ENCODE data around the gene JDP2.

JDP2 gene

GRCh38 chr14:75479770-75480600 is 52.2 kb downstream of the JDP2 start:
- no peak for DNase-seq (ENCODE audit: low read depth in 1 of 2, low spot score in 1 of 2)

GRCh38 chr14:75482366-75482765 is 54.5 kb downstream of the JDP2 start:
- no peak for DNase-seq (ENCODE audit: low read depth in 1 of 2, low spot score in 1 of 2)

- DNase-seq (ENCODE audit: low read depth in 1 of 2, low spot score in 1 of 2), result no peak
Observed at GRCh38 chr14:75484711-75485429, 57.0 kb downstream of the JDP2 start.

- DNase-seq (ENCODE audit: low read depth in 1 of 2, low spot score in 1 of 2), result no peak
Observed at GRCh38 chr14:75486318-75486717, 58.5 kb downstream of the JDP2 start.

- DNase-seq (ENCODE audit: low read depth in 1 of 2, low spot score in 1 of 2), result peak in 1 of 2 donors; percentile 21
Observed at GRCh38 chr14:75487155-75487671, 59.4 kb downstream of the JDP2 start.

GRCh38 chr14:75489480-75489837 is 61.6 kb downstream of the JDP2 start:
- DNase-seq (ENCODE audit: low read depth in 1 of 2, low spot score in 1 of 2), result no peak

GRCh38 chr14:75491376-75491978 is 63.7 kb downstream of the JDP2 start:
- DNase-seq (ENCODE audit: low read depth in 1 of 2, low spot score in 1 of 2), result no peak

GRCh38 chr14:75492832-75493591 is 65.2 kb downstream of the JDP2 start:
- no peak for DNase-seq (ENCODE audit: low read depth in 1 of 2, low spot score in 1 of 2)

- no peak for DNase-seq (ENCODE audit: low read depth in 1 of 2, low spot score in 1 of 2)
Observed at GRCh38 chr14:75493592-75494087, 65.8 kb downstream of the JDP2 start.

GRCh38 chr14:75494896-75495295 is 67.1 kb downstream of the JDP2 start:
- no peak for DNase-seq (ENCODE audit: low read depth in 1 of 2, low spot score in 1 of 2)

GRCh38 chr14:75495399-75495798 is 67.6 kb downstream of the JDP2 start:
- DNase-seq (ENCODE audit: low read depth in 1 of 2, low spot score in 1 of 2), result no peak

GRCh38 chr14:75495882-75496281 is 68.1 kb downstream of the JDP2 start:
- DNase-seq (ENCODE audit: low read depth in 1 of 2, low spot score in 1 of 2), result no peak

- no peak for DNase-seq (ENCODE audit: low read depth in 1 of 2, low spot score in 1 of 2)
Observed at GRCh38 chr14:75496755-75497154, 68.9 kb downstream of the JDP2 start.

GRCh38 chr14:75497191-75497590 is 69.4 kb downstream of the JDP2 start:
- no peak for DNase-seq (ENCODE audit: low read depth in 1 of 2, low spot score in 1 of 2)

GRCh38 chr14:75497701-75498100 is 69.9 kb downstream of the JDP2 start:
- DNase-seq (ENCODE audit: low read depth in 1 of 2, low spot score in 1 of 2), result no peak

GRCh38 chr14:75499084-75499875 is 71.5 kb downstream of the JDP2 start:
- DNase-seq (ENCODE audit: low read depth in 1 of 2, low spot score in 1 of 2), result no peak

- DNase-seq (ENCODE audit: low read depth in 1 of 2, low spot score in 1 of 2), result no peak
Observed at GRCh38 chr14:75501080-75501479, 73.3 kb downstream of the JDP2 start.

GRCh38 chr14:75504411-75504810 is 76.6 kb downstream of the JDP2 start:
- DNase-seq (ENCODE audit: low read depth in 1 of 2, low spot score in 1 of 2), result no peak

GRCh38 chr14:75506930-75507329 is 79.1 kb downstream of the JDP2 start:
- DNase-seq (ENCODE audit: low read depth in 1 of 2, low spot score in 1 of 2), result no peak

GRCh38 chr14:75510547-75510946 is 82.7 kb downstream of the JDP2 start:
- no peak for DNase-seq (ENCODE audit: low read depth in 1 of 2, low spot score in 1 of 2)

Data from activated CD4-positive, alpha-beta T cell treated with anti-CD3 and anti-CD28 coated beads, Interleukin-2, amount 50 U/mL, for 24 hours (primary cell).